Pulmonary artery endothelial cell (primary cell): ENCODE results near the gene ZFR2. TPM values are rescaled to one million over a fixed set of nuclear protein-coding genes. Genes with fewer than 3 reads are reported as not detected.
"Not testable (repeated sequence)": the region's sequence is repeated elsewhere in the genome, so short reads cannot be mapped to it uniquely, and the experiment has no call there.

Source experiments
- DNase-seq: peaks from one replicate; pipeline ENCODE4 v3.0.0-alpha.2; 2011; ENCODE audit warnings: low read depth, low spot score
- total RNA-seq: library from RNA; depleted of rRNA; stranded (reverse); fragments of >200 nt; gene quantifications from 2 replicates; pipeline ENCODE4 v1.2.3, GENCODE V29; 2014

Gene ZFR2
- total RNA-seq, 1 donor from 2014 or later = not detected

GRCh38 chr19:3816566-3817218, 52.1 kb downstream of the ZFR2 start:
- DNase-seq = no peak

GRCh38 chr19:3816148-3816547, 52.7 kb downstream of the ZFR2 start:
- DNase-seq = not testable (repeated sequence)

- DNase-seq = no peak
Measured at GRCh38 chr19:3814648-3815047, 54.2 kb downstream of the ZFR2 start.

GRCh38 chr19:3813473-3814392, 55.1 kb downstream of the ZFR2 start:
- no peak for DNase-seq

GRCh38 chr19:3810708-3811355, 58.0 kb downstream of the ZFR2 start:
- no peak for DNase-seq

- no peak for DNase-seq
Measured at GRCh38 chr19:3809881-3810707, 58.7 kb downstream of the ZFR2 start.

GRCh38 chr19:3808420-3809143, 60.3 kb downstream of the ZFR2 start:
- DNase-seq = no peak

GRCh38 chr19:3807574-3808354, 61.1 kb downstream of the ZFR2 start:
- DNase-seq = no peak

- no peak for DNase-seq
Measured at GRCh38 chr19:3807131-3807480, 61.7 kb downstream of the ZFR2 start.

- DNase-seq = no peak
Measured at GRCh38 chr19:3805859-3806258, 63.0 kb downstream of the ZFR2 start.

- no peak for DNase-seq
Measured at GRCh38 chr19:3804429-3804828, 64.4 kb downstream of the ZFR2 start.

GRCh38 chr19:3803986-3804385, 64.9 kb downstream of the ZFR2 start:
- no peak for DNase-seq

- DNase-seq = no peak
Measured at GRCh38 chr19:3803114-3803888, 65.5 kb downstream of the ZFR2 start.

- DNase-seq = no peak
Measured at GRCh38 chr19:3801412-3802096, 67.3 kb downstream of the ZFR2 start.

GRCh38 chr19:3800996-3801395, 67.8 kb downstream of the ZFR2 start:
- DNase-seq = no peak

GRCh38 chr19:3798137-3798536, 70.7 kb downstream of the ZFR2 start:
- no peak for DNase-seq

- DNase-seq = no peak
Measured at GRCh38 chr19:3796358-3796757, 72.5 kb downstream of the ZFR2 start.

- no peak for DNase-seq
Measured at GRCh38 chr19:3793799-3794198, 75.0 kb downstream of the ZFR2 start.

GRCh38 chr19:3792114-3792513, 76.7 kb downstream of the ZFR2 start:
- DNase-seq = no peak
